Progenitor cell of endocrine pancreas (in vitro differentiated cells): ENCODE data around the gene DHRS9. TPM values are rescaled to one million over a fixed set of nuclear protein-coding genes. Genes with fewer than 3 reads are reported as not detected.

Experiments used
- DNase-seq: peaks from one replicate; pipeline ENCODE4 v3.0.0; 2021; ENCODE audit warnings: low spot score; ENCODE audit not compliant: unreplicated experiment
- H3K27ac Mint-ChIP-seq: 2 replicates; pipeline ENCODE4 v1.8.0; 2021; ENCODE audit warnings: mild to moderate bottlenecking, moderate library complexity, mixed read lengths
- H3K27me3 Mint-ChIP-seq: 2 replicates; pipeline ENCODE4 v1.8.0; 2021; ENCODE audit warnings: mixed read lengths
- H3K36me3 Mint-ChIP-seq: 2 replicates; pipeline ENCODE4 v1.8.0; 2022; ENCODE audit warnings: mixed read lengths; ENCODE audit not compliant: insufficient read depth
- H3K4me1 Mint-ChIP-seq: 2 replicates; pipeline ENCODE4 v1.8.0; 2021; ENCODE audit warnings: low read depth, mixed read lengths
- H3K4me3 Mint-ChIP-seq: 2 replicates; pipeline ENCODE4 v1.8.0; 2021; ENCODE audit warnings: low read depth, mild to moderate bottlenecking, moderate library complexity, mixed read lengths
- H3K9me3 Mint-ChIP-seq: 2 replicates; pipeline ENCODE4 v1.8.0; 2021; ENCODE audit warnings: low read depth, mixed read lengths
- total RNA-seq: library from RNA; stranded (reverse); gene quantifications from 2 replicates; pipeline ENCODE4 v1.2.1, GENCODE V29; 2021
- TF ChIP-seq, protein P1 (sequence below): fragments of 200-600 bp; sonication (generic); IDR thresholded peaks from one replicate; pipeline ENCODE4 v1.5.0; 2021; ENCODE audit warnings: antibody characterized with exemption, mild to moderate bottlenecking; ENCODE audit not compliant: unreplicated experiment

The DHRS9 gene
- total RNA-seq, 1 donor from 2014 or later = not detected

GRCh38 chr2:169104848-169105247 is 35.5 kb downstream of the DHRS9 start:
- Mint-ChIP-seq H3K27me3 (peaks cover 22% of the 10 kb centered on the region), H3K9me3 (no peaks in the 10 kb centered on the region), H3K36me3 (no peaks in the 10 kb centered on the region), H3K4me3 (no peak overlapping the region), H3K27ac (no peak overlapping the region), H3K4me1 (peaks cover 6% of the 10 kb centered on the region)
- no peak for DNase-seq
- TF ChIP-seq, protein P1, sequence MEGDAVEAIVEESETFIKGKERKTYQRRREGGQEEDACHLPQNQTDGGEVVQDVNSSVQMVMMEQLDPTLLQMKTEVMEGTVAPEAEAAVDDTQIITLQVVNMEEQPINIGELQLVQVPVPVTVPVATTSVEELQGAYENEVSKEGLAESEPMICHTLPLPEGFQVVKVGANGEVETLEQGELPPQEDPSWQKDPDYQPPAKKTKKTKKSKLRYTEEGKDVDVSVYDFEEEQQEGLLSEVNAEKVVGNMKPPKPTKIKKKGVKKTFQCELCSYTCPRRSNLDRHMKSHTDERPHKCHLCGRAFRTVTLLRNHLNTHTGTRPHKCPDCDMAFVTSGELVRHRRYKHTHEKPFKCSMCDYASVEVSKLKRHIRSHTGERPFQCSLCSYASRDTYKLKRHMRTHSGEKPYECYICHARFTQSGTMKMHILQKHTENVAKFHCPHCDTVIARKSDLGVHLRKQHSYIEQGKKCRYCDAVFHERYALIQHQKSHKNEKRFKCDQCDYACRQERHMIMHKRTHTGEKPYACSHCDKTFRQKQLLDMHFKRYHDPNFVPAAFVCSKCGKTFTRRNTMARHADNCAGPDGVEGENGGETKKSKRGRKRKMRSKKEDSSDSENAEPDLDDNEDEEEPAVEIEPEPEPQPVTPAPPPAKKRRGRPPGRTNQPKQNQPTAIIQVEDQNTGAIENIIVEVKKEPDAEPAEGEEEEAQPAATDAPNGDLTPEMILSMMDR = no peak

- Mint-ChIP-seq H3K4me3 (no peak overlapping the region), H3K27ac (no peak overlapping the region), H3K9me3 (no peaks in the 10 kb centered on the region), H3K27me3 (peaks cover 24% of the 10 kb centered on the region), H3K36me3 (no peaks in the 10 kb centered on the region), H3K4me1 (peaks cover 6% of the 10 kb centered on the region)
- TF ChIP-seq, protein P1 = no peak
- DNase-seq = no peak
These were observed 36.1 kb downstream of the DHRS9 start for GRCh38 chr2:169105476-169105875.

GRCh38 chr2:169106134-169106533 is 36.8 kb downstream of the DHRS9 start:
- Mint-ChIP-seq H3K9me3 (no peaks in the 10 kb centered on the region), H3K4me3 (no peak overlapping the region), H3K27me3 (peaks cover 26% of the 10 kb centered on the region), H3K27ac (no peak overlapping the region), H3K4me1 (peaks cover 6% of the 10 kb centered on the region), H3K36me3 (no peaks in the 10 kb centered on the region)
- TF ChIP-seq, protein P1 = no peak
- no peak for DNase-seq

DNA sequence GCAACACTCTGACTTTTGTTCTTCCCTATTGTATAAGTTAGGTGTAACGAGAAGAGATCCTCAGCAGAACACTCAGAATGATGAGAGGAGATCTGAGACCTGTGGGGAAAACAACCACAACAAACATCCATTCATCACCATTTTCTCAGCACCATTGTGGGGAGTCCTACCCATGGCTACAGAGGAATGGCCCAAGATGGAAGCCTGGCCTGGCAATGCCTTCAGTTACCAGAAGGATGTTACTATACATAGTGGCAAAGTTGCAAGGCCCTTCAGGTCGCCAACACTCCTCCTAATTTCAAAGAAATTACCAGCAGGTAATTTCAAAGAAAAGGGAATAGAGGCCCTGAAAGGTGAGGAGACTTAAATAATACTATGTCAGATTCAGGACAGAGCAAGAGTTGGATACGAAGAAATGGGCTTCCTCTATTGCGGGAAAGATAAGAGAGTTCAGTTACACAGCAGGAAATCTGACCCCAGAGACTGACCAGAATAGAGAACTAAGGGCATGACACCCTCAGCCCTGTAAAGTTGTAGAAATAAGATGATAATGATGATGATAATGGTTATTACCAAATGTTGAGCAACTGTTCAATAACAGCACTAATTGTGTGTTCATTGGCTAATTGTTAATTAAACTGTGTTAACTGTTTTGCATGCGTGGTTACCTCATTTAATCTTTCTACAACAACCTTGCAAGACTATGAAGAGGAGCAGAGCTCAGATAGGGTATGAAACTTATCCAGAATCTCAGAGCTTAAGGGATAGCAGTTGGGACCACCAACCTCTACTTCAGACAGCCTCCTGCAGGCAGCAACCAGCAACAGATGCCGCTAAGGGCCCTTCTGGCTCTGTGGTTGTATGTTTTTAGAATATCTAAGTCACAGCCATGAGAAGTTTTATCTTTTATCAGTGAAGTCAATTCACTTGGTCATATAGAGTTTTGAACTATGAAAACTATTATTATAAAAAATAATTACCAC is 37.5 kb downstream of the DHRS9 start:
- TF ChIP-seq, protein P1 = no peak
- peaks cover 27% of the 10 kb centered on the region for H3K27me3 Mint-ChIP-seq
- no peak for DNase-seq
- no peak overlapping the region for H3K4me3 Mint-ChIP-seq
- H3K4me1 Mint-ChIP-seq = peaks cover 6% of the 10 kb centered on the region
- H3K9me3 Mint-ChIP-seq = no peaks in the 10 kb centered on the region
- H3K27ac Mint-ChIP-seq = no peak overlapping the region
- no peaks in the 10 kb centered on the region for H3K36me3 Mint-ChIP-seq

GRCh38 chr2:169107645-169108044 is 38.3 kb downstream of the DHRS9 start:
- H3K27me3 Mint-ChIP-seq = peaks cover 29% of the 10 kb centered on the region
- peaks cover 5% of the 10 kb centered on the region for H3K4me1 Mint-ChIP-seq
- H3K4me3 Mint-ChIP-seq = no peak overlapping the region
- H3K36me3 Mint-ChIP-seq = no peaks in the 10 kb centered on the region
- TF ChIP-seq, protein P1 = no peak
- DNase-seq = no peak
- no peak overlapping the region for H3K27ac Mint-ChIP-seq
- H3K9me3 Mint-ChIP-seq = no peaks in the 10 kb centered on the region
